GM12872 (cell line): ENCODE data around the gene UQCC3.

Experiments
- TF ChIP-seq, protein P1 (sequence below): IDR thresholded peaks from 3 replicates; pipeline ENCODE4 v1.5.1; 2011; ENCODE audit warnings: low read depth, mild to moderate bottlenecking, low read length, moderate library complexity; ENCODE audit not compliant: insufficient read depth

UQCC3 gene

GRCh38 chr11:62656796-62657429 is 14.6 kb upstream of the UQCC3 start:
- TF ChIP-seq, protein P1, sequence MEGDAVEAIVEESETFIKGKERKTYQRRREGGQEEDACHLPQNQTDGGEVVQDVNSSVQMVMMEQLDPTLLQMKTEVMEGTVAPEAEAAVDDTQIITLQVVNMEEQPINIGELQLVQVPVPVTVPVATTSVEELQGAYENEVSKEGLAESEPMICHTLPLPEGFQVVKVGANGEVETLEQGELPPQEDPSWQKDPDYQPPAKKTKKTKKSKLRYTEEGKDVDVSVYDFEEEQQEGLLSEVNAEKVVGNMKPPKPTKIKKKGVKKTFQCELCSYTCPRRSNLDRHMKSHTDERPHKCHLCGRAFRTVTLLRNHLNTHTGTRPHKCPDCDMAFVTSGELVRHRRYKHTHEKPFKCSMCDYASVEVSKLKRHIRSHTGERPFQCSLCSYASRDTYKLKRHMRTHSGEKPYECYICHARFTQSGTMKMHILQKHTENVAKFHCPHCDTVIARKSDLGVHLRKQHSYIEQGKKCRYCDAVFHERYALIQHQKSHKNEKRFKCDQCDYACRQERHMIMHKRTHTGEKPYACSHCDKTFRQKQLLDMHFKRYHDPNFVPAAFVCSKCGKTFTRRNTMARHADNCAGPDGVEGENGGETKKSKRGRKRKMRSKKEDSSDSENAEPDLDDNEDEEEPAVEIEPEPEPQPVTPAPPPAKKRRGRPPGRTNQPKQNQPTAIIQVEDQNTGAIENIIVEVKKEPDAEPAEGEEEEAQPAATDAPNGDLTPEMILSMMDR = no peak

GRCh38 chr11:62664405-62665074 is 6.9 kb upstream of the UQCC3 start:
- TF ChIP-seq, protein P1 = no peak

DNA sequence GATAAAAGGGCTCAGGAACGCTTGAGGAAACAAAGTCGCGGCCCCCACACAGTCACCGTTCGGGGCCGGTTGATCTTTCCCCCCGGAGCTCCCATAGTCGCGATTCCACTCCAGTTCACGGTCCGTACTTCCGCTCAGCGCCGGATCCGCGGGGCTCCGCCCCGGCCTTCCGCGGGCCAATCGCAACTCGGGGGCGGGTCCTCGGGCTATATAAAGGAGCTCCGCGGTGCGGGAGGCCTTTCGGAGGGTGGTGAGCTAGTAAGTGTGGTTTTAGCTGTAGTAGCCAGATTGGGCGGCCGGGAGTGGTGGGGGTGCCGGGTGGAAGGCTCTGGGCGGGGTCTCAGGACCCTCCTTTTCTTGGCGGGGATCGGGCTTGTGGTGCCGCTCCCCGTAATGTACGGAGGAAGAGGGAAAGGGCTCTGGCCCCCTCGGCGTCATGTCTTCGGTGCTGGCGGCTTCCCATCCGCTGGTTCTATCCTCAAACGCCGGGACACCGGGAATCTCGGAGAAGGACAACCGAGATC is 6.3 kb upstream of the UQCC3 start, which contains the start of the genes C11orf98 and CSKMT:
TSS of gene C11orf98 (minus strand) at position 136 of the 524 bp plus-strand sequence. CDS start at position 95, 41 bp downstream.
TSS of gene CSKMT (plus strand) at position 238 of the 524 bp plus-strand sequence. CDS start 568 bp downstream, outside the sequence.
- TF ChIP-seq, protein P1 = no peak

GRCh38 chr11:62665599-62666258 is 5.7 kb upstream of the UQCC3 start:
- TF ChIP-seq, protein P1 = no peak

DNA sequence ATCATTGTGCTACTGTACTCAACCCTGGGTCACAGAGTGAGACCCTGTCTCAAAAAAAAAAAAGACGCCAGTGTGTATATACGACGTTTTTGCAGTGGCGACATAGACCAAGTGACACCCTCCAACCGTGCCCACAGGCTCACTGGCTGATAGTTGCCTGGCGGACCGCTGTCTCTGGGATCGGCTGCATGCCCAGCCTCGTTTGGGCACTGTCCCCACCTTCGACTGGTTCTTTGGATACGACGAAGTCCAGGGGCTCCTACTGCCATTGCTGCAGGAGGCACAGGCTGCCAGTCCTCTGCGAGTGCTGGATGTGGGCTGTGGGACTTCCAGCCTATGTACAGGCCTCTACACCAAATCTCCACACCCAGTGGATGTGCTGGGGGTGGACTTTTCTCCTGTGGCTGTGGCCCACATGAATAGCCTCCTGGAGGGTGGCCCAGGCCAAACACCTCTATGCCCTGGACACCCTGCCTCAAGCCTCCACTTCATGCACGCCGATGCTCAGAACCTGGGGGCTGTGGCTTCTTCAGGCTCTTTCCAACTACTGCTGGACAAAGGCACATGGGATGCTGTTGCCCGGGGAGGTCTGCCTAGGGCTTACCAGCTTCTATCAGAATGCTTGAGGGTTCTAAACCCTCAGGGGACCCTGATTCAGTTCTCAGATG is 5.1 kb upstream of the UQCC3 start:
- TF ChIP-seq, protein P1 = no peak

DNA sequence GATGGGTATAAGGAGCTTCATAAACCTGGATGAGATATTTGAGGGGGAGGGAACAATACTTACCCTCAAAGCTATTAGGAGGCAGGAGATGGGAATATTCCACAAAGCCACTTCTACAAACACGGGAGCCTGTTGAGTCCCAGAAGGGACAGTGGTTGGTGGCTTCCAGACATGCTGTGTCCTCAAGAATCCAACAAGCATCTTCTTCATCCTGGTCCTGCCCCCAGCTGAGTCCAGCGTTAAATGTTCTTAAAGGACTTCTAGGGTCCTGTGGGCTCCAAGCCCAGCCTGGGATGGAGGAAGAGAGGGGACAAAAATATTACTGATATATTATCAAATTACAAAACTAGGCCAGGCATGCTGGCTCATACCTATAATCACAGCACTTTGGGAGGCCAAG is 4.0 kb upstream of the UQCC3 start:
- TF ChIP-seq, protein P1 = no peak
